HG03060 (cell line): Measurements from ENCODE around the gene ZCCHC4.
"Not testable (repeated sequence)": the region's sequence is repeated elsewhere in the genome, so short reads cannot be mapped to it uniquely, and the experiment has no call there.

Source experiments
- ATAC-seq: cut with Tn5 transposase; IDR thresholded peaks from one replicate; pipeline ENCODE4 v1.9.1; 2021; ENCODE audit warnings: low read depth, moderate number of reproducible peaks; ENCODE audit not compliant: unreplicated experiment

The ZCCHC4 gene

DNA sequence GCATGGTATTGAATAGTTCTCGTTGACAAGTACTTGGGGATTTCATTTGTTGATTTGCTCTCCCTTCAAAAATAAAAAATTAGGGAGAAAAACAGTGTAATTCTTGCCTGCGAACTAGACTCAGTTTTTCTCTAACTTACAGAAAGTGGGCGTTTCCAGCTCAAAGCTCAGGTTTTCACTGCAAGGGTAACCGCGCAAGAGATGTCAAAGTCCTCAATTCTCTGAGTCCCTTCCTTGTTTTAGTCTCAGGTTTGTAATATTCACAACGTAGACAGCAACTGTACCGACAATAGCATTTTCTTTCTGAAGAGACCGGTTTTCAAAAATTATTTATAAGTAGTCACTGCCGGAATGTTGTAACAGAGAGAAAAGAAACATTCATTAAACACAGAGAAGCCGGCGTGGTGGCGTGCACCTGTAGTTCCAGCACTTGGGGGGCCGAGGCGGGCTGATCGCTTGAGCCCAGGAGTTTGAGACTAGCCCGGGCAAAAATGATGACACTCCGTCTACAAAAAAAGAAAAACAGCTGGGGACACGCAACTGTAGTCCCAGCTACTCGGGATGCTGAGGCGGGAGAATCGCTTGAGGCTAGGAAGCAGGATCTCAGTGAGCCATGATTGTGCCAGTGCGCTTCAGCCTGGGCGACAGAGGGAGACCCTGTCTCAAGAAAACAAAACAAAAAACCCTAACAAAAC lies 774 bp downstream of the ZCCHC4 start:
- ATAC-seq: no peak

DNA sequence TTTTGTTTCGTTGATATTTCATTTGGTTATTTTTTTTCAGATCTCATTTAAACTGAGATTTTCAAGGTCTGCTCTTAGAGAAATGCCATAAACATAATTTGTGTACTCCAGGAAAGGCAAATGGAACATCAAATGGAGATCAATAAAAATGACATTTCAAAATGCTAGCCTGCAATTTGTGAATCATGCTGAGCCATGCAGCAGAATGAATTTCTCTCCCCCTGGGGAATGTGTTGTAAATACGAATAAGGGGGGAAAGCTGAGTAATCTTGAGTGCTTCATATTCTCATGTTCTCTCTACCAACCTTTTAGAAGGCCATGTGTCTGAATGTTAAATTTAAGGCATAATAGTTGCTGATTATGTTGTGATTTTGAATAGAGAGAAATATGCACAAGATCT lies 7.8 kb downstream of the ZCCHC4 start:
- ATAC-seq: no peak

DNA sequence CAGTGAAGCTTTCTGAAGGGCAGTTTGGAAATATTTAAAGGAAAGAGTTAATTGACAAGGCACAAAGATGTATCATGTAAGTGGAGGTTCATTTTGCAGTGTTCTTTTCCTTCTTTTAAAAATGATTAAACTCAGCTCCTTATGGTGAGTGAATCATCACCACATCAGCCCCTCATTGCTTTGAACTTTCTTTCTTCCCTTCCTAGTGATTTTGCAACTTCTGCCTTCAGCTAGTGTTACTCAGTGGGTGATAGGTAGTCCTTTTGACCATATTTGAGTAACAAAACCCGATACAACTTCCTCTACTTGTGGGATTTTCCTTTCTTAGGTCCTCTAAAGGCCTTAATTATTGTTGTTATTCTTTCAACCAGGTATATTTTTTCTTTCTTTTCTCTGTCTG lies 8.2 kb downstream of the ZCCHC4 start:
- ATAC-seq: no peak

DNA sequence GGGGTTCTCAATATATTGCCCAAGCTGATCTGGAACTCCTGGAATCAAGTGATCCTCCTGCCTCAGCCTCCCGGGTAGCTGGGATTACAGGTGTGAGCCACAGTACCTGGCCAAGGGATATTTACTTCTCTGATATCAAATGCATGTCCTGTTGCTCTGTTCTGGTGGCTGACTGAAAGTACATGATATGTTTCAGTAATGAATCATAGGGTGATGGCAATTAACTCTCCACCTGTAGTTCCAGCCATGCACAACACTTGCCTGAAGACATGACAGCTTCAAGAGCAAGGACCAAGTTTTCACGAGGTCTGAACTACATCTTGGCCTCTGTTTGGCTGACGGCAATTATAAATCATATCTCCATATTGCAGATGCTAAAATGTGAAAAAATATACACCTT lies 9.1 kb downstream of the ZCCHC4 start:
- no peak for ATAC-seq

DNA sequence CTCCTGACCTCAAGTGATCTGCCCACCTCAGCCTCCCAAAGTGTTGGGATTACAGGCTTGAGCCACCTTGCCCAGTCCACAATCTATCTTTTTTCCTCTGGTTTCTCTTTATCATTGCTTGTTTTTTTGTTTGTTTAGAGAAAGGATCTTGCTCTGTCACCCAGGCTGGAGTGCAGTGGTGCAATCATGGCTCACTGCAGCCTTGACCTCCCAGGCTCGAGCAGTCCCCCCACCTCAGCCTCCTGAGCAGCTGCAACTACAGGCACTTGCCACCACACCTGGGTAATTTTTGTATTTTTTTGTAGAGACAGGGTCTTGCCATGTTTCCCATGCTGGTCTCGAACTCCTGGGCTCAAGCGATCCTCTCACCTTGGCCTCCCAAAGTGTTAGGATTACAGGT lies 15.9 kb downstream of the ZCCHC4 start:
- ATAC-seq: not testable (repeated sequence)

DNA sequence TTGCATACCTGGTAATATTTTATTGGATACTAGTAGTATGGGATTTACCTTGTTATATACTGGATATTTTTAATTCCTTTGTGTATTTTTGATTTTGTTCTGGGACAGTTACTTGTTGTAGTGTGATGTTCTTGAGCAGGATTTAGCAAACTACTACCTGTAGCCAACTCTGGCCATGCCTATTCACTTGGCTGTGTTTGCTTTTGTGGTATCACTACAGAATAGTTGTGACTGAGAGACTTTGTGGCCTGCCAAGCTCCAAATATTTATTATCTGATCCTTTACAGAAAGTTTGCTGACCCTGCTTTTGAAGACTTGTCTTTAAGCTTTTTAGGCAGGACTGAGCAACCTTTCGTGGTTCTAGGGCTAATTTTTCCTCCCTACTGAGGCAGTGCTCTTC lies 17.8 kb downstream of the ZCCHC4 start:
- no peak for ATAC-seq

DNA sequence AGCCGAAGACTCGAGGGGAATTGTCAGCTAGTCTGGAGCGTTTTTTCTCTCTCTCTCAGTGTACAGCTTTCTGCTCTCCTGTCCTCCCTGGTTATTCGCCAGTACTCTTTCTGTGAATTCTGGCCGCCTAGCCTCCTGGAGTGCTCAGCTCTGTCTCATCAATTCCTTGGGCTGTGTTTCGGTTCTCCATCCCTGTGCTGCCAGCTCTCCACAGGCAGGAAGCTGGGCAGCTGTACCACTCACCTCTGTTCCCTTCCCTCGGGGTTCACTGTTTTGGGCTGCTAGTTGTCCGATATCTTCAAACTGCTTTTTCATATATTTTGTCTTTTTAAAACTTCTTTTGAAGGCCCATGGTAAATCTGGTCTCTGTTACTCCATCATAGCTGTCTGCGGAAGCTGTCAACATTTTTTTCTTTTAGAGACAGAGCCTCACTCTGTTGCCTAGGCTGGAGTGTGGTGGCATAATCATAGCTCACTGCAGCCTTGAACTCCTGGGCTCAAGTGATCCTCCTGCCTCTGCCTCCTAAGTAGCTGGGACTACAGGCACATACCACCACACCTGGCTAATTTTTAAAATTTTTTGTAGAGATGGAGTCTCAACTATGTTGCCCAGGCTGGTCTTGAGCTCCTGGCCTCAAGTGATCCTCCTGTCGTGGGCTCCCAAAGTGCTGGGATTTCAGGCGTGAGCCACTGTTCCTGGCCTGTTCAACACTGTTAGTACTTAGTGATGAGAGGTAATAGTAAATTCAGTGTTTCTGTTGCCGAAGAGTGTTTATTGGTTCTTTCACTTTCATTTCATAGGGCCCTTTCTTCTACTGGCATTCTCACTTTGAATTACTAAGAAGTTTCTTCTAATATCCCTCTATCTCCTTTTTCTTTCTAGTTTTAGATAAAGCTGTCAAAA lies 18.6 kb downstream of the ZCCHC4 start:
- no peak for ATAC-seq

DNA sequence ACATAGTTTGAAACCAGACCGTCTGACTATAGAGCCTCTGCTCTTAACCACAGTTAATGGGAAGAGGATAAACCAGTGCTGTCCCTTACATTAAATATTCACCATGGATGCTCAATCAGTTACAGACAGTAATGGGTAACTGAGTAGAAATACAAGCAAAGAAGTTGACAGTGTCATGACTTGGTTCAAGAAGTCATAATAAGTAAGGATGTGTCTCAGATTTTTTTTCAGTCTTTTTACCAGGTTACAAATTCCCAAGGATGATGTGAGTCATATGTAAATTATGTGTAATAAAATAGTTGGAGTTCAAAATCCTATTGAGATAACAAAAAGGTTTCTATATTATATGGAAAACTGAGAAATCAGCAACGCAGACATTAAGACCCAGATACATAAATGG lies 31.1 kb downstream of the ZCCHC4 start:
- ATAC-seq: no peak

DNA sequence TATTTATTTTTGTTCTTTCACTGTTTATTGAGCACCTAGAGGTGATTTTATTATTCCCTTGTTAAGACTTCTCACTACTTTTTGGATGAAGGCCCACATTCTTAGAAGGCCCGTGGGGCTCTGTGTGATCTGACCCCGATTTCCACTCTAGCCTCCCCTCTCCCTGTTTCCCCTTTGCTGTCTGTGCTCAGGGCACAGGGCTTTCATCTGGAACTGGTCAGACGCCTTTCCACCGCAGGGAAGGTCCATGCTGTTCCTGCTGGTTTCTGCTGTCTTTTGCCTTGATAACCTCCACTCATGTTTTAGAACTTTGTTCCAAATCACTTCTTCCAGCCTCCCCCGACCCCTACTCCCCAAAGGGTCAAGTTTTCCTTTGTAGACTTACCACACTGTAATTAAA lies 33.2 kb downstream of the ZCCHC4 start:
- ATAC-seq: no peak

DNA sequence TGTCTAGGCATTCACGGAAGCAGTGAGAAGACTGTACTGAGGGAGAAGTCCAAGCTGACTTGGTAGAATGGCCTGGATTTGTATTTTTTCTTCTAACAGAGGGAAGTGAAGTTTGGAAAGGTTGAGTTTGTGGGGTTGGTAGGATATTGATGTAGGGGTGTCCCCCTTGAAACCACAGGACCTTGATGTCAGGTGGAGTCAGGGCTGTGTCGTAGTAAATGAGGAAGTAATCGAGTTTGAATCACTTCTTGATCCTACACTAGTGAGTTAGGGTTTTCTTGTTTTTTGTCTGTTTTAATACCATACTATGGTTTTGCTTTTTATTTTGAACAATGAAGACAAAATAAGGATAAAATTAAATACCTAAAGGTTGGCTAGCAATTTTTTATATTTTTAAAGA lies 34.3 kb downstream of the ZCCHC4 start:
- ATAC-seq: peak; percentile 71

DNA sequence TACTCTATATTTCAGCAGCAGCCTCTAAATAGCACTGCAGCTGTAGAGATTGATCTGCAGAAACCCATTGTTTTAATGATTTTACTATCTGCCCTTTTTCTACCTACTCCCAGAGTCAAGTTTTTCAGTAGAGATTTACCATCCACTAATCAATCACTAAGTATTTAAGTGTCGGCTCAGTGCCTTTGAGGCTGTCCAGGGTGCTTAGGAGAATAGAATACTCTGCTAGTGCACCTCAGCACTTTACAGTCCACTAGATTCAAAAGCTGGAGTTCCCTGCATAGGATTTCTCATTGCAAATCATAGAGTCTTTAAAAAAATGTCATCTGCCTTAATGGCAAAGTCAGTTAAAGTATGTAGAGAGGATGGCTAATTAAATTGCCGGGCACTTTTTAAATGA lies 34.9 kb downstream of the ZCCHC4 start:
- no peak for ATAC-seq

DNA sequence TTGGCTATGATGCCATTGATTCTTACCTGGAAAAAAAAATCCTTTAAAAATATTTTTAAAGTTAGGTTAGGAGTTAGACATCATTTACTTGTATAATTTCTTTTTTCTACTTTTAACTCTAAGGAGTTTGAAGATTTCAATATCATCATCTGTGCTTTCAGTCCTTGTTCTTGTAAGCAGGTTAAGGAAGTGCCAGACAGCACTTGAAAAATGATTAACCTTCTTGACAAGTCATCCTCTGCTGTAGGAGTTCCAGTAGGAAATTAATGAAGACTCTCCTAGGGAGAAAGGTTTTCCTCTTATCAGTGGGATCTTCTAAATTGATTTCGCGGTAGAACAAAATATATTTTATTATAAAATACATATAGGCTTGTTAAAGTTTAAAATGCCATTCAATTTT lies 35.4 kb downstream of the ZCCHC4 start:
- no peak for ATAC-seq

DNA sequence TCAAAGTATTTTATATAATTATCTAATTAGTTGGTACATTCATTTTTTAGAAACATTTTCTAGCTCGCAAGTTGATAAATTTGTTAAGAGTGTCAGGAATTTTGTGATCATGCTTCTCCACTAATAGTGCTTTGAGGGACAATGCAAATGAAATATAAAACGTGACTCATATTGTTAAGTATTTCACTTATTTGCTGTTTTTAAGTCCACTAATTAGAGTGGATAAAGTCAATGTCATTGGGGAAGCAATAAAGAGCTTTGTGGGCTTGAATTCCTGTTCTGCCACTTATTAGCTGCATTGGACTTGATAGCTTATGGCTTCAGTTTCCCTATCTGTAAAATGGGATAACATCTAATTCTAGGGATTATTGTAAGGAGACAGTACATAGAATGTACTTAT lies 38.0 kb downstream of the ZCCHC4 start:
- ATAC-seq: no peak

DNA sequence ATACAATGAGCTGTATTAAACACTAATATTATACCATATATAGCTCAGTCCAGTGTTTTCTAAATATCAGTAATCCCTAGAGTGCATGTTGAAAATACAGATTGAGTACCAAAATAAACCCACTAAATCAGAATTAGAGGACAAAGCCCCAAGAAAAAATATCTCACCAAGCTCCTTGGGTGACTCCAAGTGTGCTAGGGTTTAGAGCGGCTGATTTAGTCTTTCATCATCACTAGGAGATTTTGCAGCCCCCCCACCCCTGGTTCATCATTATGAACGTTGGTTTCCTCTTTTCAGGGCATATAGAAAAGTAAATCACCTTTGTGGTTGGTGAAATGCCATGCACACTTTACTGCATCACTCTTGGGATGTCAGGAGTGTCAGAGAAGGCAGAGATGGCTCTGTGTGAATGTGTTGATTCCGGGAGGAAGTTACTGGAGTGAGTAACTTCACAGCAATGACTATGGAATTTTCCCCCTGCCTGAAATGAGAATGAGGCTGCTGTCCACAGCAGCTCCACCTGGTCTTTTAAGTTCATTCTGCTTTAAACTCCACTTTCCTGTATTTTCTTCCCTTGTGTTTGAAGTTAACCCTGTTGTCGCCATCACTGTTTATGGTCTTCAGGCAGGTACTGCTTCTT lies 39.3 kb downstream of the ZCCHC4 start:
- ATAC-seq: no peak

DNA sequence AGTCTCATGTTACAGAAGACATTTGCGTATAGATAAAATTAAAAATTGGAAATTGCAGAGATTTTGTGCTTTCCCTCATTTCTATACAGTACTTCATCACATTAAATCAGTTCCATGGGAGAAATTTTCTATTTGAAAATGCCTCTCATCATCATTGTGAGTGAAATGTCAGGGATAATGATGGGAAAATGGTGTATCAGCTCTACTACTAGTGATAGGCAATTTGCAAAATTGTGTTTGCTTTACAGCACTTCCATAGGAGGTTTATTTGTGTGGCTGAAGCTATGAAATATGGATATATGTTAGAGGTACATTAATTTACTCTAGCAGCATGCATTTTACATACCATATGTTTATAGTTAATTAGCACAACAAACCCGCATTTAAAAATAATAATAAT lies 43.5 kb downstream of the ZCCHC4 start:
- ATAC-seq: no peak

DNA sequence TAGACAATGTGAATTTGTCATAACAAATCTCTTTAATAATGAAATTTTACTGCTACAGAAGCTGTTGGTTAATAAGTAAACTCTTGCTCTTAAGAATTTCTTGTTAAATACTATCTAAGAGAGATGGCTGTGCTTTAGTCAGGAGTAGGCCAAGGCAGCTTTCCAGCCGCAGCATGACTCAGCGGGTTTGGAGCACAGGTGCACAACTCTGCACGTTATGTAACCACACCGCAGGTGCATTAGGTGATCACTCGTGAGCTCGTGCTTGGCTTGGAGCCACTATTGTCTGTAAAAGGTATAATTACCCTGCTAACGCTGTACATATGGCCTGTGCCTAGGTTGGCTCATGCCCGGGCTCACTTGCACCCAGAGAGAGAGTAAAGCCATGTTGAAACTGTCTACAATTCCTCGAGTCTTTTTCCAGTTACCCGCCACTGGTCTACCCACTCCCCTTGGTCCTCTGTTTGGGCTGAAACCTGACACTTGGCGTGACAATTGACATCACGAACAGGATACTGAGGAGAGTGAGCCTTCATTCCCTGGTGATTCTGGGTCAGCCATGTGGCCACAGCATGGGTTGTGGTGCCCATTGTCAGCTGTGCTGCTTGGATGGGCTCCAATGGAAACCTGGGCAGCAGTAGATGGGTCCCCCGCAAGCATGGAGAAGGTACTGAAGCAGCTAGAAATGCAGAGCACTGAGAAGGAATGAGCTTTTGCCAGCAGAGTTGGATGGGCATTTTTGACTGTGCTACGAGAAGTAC lies 46.1 kb downstream of the ZCCHC4 start:
- ATAC-seq: no peak

DNA sequence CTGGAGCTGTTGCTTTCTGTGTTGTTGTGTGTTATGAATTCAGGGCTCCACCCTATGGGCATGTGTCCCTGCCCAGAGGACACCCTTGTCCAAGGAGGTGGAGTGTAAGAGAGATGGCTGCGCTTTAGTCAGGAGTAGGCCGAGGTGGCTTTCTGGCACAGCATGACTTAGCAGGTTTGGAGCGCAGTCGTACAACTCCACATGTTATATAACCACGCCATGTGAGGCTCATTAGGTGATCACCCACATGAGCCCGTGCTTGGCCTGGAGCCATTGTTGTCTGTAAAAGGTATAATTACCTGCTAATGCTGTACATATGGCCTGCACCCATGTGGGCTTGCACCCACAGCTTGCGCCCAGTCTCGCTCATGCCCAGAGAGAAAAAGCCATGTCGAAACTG lies 48.7 kb downstream of the ZCCHC4 start:
- ATAC-seq: no peak

DNA sequence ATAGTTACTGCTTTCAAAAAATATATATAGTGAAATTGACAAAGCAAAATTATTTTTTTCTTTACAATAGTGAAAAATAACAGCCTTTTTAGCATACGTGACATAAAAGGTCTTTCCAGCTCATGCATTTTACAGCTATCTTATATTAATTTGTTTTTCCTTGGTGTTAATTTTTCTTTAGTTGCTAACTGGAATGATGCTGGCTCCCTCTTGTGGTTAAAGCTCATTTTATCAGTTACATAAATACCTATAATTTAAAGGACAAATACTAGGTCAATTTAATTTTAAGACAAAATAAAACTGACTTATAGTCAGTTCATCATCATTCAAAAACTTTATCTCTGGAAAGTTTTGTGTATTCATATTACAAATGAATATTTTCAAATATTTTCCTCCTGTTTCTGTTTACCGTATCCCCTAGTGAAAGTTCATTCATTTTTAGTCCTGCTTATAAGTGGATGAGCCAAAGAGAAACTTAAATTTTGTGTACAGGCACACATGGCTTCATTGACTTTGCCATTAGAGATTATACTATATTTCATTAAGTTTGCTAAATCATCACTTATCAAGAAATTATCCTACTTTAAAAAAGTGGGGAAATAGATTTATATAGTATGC lies 54.5 kb downstream of the ZCCHC4 start:
- no peak for ATAC-seq

DNA sequence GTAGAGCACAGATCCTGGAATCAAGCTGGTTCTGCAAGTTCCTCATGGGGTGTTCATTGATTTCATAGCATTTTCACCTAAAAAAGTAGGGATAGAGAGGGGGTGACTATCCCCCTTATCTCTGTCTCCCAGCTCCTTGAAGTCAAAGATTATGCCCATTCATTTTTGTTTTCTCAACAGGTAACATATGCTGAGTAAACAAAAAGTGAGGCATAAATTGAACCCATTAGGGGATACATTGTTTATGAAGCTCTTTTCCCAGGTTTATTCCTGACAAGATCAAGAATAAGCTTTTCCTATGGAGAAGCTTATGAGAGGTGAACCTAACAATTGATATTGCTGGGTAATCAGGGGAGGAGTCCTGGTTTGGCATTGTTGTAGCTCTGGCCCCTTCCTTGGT lies 55.3 kb downstream of the ZCCHC4 start:
- no peak for ATAC-seq

DNA sequence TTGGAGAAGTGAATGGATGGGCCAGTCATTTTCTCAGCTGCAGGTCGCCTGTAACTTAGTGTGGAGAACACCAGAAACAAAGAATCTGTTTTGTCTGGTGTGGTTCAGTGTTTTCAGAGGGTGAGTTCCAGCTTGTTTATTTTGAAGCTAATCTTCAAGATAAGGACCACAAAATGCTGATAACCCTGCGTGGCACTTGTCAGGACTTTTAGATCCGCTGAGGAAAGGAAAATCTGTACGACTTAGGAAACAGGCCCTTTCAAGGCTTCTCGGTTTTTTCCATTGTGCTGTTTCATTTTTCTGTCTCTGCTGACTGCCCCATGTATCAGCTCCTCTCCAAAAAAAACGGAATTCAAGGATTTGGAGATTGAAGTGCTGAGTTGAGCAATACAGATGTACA lies 55.7 kb downstream of the ZCCHC4 start:
- no peak for ATAC-seq
